ENCODE results near the gene C1QTNF1.

The C1QTNF1 gene

DNA sequence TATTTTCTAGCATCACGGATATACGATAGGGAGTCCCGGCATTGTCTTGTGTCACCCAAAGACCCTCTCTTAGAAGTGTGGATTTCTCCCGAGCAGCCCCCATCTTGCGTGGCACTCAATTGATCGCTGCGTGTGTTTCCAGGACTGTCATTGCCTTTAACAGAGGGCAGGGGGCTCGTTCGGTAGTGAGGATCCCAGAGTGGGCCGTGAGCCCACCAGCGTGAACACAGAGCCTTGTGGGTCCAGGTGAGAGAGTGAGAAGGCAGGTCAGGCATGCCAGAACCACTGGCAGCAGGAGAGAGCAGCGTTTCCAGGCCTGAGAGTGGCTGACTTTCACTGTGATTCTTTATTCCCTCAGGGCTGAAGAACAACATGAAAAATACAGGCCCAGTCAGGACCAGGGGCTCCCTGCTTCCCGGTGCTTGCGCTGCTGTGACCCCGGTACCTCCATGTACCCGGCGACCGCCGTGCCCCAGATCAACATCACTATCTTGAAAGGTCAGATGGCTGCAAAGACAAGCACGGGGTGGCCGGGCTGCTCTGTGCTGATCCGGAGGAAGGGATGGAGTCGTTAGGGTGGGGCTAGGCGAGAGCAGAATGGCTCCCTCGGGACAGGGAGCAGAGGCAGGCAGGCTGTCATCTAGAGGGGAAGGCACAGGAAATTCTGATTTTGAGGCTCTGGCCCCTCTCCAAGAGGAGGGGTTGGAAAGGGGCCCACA lies 22.4 kb downstream of the C1QTNF1 start:
- TF ChIP-seq, protein P1, sequence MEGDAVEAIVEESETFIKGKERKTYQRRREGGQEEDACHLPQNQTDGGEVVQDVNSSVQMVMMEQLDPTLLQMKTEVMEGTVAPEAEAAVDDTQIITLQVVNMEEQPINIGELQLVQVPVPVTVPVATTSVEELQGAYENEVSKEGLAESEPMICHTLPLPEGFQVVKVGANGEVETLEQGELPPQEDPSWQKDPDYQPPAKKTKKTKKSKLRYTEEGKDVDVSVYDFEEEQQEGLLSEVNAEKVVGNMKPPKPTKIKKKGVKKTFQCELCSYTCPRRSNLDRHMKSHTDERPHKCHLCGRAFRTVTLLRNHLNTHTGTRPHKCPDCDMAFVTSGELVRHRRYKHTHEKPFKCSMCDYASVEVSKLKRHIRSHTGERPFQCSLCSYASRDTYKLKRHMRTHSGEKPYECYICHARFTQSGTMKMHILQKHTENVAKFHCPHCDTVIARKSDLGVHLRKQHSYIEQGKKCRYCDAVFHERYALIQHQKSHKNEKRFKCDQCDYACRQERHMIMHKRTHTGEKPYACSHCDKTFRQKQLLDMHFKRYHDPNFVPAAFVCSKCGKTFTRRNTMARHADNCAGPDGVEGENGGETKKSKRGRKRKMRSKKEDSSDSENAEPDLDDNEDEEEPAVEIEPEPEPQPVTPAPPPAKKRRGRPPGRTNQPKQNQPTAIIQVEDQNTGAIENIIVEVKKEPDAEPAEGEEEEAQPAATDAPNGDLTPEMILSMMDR (IDR thresholded peaks at IDR 0.05), result no peak
- H3K4me3 ChIP-seq (ENCODE audit: low read depth, low read length), result no peak overlapping the region
- no peaks in the 10 kb centered on the region for H3K79me2 ChIP-seq

DNA sequence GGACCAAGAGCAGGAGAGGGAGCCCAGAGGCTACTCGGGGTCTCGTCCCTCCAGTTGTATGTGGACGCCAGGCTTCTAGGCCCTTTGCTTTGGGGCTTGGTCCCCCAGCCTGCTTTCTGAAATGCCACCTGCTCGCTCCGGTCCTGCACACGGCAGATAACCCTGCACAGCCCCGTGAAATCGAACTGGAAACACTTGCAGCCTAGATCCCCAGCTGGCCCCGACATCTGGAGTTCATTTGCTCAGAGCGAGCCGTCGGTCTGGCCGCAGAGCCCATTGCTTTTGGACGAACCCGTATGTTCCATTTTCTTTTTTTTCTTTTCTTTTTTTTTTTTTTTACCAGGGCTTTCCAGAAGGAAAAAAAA lies 22.9 kb downstream of the C1QTNF1 start:
- H2AFZ ChIP-seq, result no peak overlapping the region
- H3K36me3 ChIP-seq (ENCODE audit: control insufficient read depth, insufficient read depth, low read length), result no peaks in the 10 kb centered on the region
- H3K27me3 ChIP-seq (ENCODE audit: control insufficient read depth, insufficient read depth, low read length), result no peaks in the 10 kb centered on the region
- H3K9ac ChIP-seq, result no peak overlapping the region
- H3K9me3 ChIP-seq (ENCODE audit: control insufficient read depth, low read length), result no peaks in the 10 kb centered on the region
- no peak overlapping the region for H3K4me2 ChIP-seq (ENCODE audit: low read length)
- TF ChIP-seq, protein P1 (IDR thresholded peaks at IDR 0.05), result no peak
- H3K27ac ChIP-seq, result no peak overlapping the region
- no peak overlapping the region for H3K4me3 ChIP-seq (ENCODE audit: low read depth, low read length)
- no peaks in the 10 kb centered on the region for H3K79me2 ChIP-seq
- H3K4me1 ChIP-seq, result no peaks in the 10 kb centered on the region

More for the DNA sequence above, 22.4 kb downstream of the C1QTNF1 start:
- Histone ChIP-seq H3K27ac (no peak overlapping the region), H3K4me2 (ENCODE audit: low read length) (no peak overlapping the region), H3K9ac (no peak overlapping the region), H2AFZ (no peak overlapping the region), H3K4me1 (no peaks in the 10 kb centered on the region), H3K36me3 (ENCODE audit: control insufficient read depth, insufficient read depth, low read length) (no peaks in the 10 kb centered on the region), H3K27me3 (ENCODE audit: control insufficient read depth, insufficient read depth, low read length) (no peaks in the 10 kb centered on the region), H3K9me3 (ENCODE audit: control insufficient read depth, low read length) (no peaks in the 10 kb centered on the region)

DNA sequence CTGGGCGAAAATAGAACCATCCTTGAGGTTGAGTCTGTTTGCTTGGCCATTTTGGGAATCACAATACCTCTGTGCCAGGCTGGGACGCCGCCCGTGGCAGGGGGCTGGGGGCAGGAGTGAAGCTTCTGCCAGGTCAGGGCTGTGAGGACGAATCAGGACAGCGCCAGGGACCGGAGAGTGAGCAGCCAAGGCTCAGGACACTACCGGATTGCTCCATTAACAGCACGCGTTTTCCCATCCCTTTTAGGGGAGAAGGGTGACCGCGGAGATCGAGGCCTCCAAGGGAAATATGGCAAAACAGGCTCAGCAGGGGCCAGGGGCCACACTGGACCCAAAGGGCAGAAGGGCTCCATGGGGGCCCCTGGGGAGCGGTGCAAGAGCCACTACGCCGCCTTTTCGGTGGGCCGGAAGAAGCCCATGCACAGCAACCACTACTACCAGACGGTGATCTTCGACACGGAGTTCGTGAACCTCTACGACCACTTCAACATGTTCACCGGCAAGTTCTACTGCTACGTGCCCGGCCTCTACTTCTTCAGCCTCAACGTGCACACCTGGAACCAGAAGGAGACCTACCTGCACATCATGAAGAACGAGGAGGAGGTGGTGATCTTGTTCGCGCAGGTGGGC lies 23.4 kb downstream of the C1QTNF1 start:
- H3K4me3 ChIP-seq (ENCODE audit: low read depth, low read length), result no peak overlapping the region
- H3K27ac ChIP-seq, result no peak overlapping the region
- H3K27me3 ChIP-seq (ENCODE audit: control insufficient read depth, insufficient read depth, low read length), result no peaks in the 10 kb centered on the region
- no peaks in the 10 kb centered on the region for H3K9me3 ChIP-seq (ENCODE audit: control insufficient read depth, low read length)
- no peak overlapping the region for H3K9ac ChIP-seq
- H3K36me3 ChIP-seq (ENCODE audit: control insufficient read depth, insufficient read depth, low read length), result no peaks in the 10 kb centered on the region
- TF ChIP-seq, protein P1 (IDR thresholded peaks at IDR 0.05), result no peak
- no peaks in the 10 kb centered on the region for H3K79me2 ChIP-seq
- no peaks in the 10 kb centered on the region for H3K4me1 ChIP-seq
- H2AFZ ChIP-seq, result no peak overlapping the region
- no peak overlapping the region for H3K4me2 ChIP-seq (ENCODE audit: low read length)

DNA sequence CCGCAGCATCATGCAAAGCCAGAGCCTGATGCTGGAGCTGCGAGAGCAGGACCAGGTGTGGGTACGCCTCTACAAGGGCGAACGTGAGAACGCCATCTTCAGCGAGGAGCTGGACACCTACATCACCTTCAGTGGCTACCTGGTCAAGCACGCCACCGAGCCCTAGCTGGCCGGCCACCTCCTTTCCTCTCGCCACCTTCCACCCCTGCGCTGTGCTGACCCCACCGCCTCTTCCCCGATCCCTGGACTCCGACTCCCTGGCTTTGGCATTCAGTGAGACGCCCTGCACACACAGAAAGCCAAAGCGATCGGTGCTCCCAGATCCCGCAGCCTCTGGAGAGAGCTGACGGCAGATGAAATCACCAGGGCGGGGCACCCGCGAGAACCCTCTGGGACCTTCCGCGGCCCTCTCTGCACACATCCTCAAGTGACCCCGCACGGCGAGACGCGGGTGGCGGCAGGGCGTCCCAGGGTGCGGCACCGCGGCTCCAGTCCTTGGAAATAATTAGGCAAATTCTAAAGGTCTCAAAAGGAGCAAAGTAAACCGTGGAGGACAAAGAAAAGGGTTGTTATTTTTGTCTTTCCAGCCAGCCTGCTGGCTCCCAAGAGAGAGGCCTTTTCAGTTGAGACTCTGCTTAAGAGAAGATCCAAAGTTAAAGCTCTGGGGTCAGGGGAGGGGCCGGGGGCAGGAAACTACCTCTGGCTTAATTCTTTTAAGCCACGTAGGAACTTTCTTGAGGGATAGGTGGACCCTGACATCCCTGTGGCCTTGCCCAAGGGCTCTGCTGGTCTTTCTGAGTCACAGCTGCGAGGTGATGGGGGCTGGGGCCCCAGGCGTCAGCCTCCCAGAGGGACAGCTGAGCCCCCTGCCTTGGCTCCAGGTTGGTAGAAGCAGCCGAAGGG lies 24.2 kb downstream of the C1QTNF1 start:
- H3K27ac ChIP-seq, result no peak overlapping the region
- H3K36me3 ChIP-seq (ENCODE audit: control insufficient read depth, insufficient read depth, low read length), result no peaks in the 10 kb centered on the region

More for the DNA sequence above, 24.2 kb downstream of the C1QTNF1 start:
- Histone ChIP-seq H3K4me3 (ENCODE audit: low read depth, low read length) (no peak overlapping the region), H3K4me1 (no peaks in the 10 kb centered on the region), H3K27me3 (ENCODE audit: control insufficient read depth, insufficient read depth, low read length) (no peaks in the 10 kb centered on the region), H3K4me2 (ENCODE audit: low read length) (no peak overlapping the region), H3K9me3 (ENCODE audit: control insufficient read depth, low read length) (no peaks in the 10 kb centered on the region), H2AFZ (no peak overlapping the region), H3K9ac (no peak overlapping the region), H3K79me2 (no peaks in the 10 kb centered on the region)
- TF ChIP-seq, protein P1 (IDR thresholded peaks at IDR 0.05), result no peak

All from parathyroid adenoma (tissue), 2 donors.